ENCODE measurements around the gene FKBP7. TPM values are rescaled to one million over a fixed set of nuclear protein-coding genes. Genes with fewer than 3 reads are reported as not detected.

FKBP7 gene
- total and polyA plus RNA-seq, 4 donors, result 2.8 to 10.4 (median 4.9) TPM

DNA sequence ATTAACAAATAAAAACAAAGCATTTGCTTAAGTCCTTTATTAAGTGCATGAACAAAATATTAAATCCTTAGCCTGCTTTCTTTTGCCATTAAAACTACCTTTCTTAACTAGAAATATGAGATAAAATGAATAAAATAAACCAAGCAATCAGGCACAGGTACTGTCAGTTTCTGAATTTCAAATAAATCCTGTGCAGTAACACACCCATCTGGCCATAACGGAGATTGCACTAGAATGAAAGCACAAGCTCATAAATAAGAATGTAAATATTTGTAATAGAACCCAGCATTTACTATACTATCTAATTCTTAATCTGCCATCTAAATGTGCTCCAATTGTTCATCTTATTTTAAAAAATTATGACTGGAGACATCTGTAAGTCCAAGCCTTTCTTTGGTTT lies 59.3 kb downstream of the FKBP7 start:
- Histone ChIP-seq H3K9ac (ENCODE audit: low read depth in 1 of 2, low read length in 2 of 2) (no peak overlapping the region), H3K27ac (ENCODE audit: low read depth in 1 of 2, low read length in 2 of 2) (no peak overlapping the region), H3K36me3 (ENCODE audit: control insufficient read depth in 4 of 4, insufficient read depth in 3 of 4, low read depth in 1 of 4, low read length in 3 of 4) (no peaks in the 10 kb centered on the region), H3K4me3 (ENCODE audit: low read depth in 1 of 3, low read length in 3 of 3) (no peak overlapping the region), H3K9me3 (ENCODE audit: control insufficient read depth in 4 of 4, low read length in 3 of 4) (no peaks in the 10 kb centered on the region), H3K27me3 (ENCODE audit: control insufficient read depth in 4 of 4, insufficient read depth in 4 of 4, low read length in 3 of 4) (no peaks in the 10 kb centered on the region), H3K4me1 (ENCODE audit: control insufficient read depth in 4 of 4, insufficient read depth in 4 of 4, low read length in 3 of 4) (peaks cover 0 to 9% (median 4%) of the 10 kb centered on the region in 4 donors)
- WGBS, result 33% methylated on average over 1 of the region's 1 CpG
- no peak for DNase-seq (ENCODE audit: low spot score)
- TF ChIP-seq, protein P1, sequence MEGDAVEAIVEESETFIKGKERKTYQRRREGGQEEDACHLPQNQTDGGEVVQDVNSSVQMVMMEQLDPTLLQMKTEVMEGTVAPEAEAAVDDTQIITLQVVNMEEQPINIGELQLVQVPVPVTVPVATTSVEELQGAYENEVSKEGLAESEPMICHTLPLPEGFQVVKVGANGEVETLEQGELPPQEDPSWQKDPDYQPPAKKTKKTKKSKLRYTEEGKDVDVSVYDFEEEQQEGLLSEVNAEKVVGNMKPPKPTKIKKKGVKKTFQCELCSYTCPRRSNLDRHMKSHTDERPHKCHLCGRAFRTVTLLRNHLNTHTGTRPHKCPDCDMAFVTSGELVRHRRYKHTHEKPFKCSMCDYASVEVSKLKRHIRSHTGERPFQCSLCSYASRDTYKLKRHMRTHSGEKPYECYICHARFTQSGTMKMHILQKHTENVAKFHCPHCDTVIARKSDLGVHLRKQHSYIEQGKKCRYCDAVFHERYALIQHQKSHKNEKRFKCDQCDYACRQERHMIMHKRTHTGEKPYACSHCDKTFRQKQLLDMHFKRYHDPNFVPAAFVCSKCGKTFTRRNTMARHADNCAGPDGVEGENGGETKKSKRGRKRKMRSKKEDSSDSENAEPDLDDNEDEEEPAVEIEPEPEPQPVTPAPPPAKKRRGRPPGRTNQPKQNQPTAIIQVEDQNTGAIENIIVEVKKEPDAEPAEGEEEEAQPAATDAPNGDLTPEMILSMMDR (IDR thresholded peaks at IDR 0.05; ENCODE audit: low read depth, low read length, missing input control), result peak; percentile 18
- TF ChIP-seq RAD21 (IDR thresholded peaks at IDR 0.05) (peak; percentile 52 to 78), HNF4A (conservative IDR thresholded peaks at IDR 0.05) (no peak), NR2F2 (IDR thresholded peaks at IDR 0.05) (no peak)

DNA sequence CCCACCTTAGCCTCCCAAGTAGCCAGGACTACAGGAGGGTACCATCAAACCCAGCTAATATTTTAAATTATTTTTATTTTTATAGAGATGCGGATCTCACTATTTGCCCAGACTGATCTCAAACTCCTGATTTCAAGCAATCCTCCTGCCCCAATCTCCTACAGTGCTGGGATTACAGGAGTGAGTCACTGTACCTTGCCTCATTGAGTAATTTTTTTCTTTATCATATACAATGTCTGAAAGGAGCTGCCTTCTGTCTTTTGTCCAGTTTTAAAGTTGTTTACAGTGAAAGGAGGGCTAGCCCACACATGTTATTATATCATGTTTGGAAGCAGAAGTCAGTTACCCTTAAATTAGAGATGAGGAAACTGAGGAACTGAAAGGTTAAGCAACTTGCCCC lies 60.0 kb downstream of the FKBP7 start:
- DNase-seq (ENCODE audit: low spot score), result no peak
- no peak overlapping the region for H3K27ac ChIP-seq (ENCODE audit: low read depth in 1 of 2, low read length in 2 of 2)
- WGBS, result 94% methylated on average over 1 of the region's 1 CpG

DNA sequence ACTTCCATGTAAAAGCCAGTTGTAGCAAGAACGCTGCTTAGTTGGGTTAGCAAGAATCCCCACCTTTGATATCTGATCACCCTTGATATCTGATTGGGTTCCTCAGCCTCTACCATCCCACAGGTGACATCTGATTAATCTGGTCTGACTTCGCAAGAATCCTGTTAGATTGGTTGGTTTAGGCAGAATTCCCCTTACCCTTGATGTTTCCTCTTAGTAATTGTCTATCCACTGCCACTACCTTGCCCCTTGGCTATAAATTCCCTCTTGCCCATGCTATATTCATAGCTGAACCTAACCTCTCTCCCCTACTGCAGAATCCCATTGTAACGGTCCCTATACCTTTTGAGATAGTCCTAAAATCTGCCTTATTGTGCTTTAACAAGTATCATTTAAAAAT lies 60.5 kb downstream of the FKBP7 start:
- Histone ChIP-seq H3K4me1 (ENCODE audit: control insufficient read depth in 4 of 4, insufficient read depth in 4 of 4, low read length in 3 of 4) (peaks cover 0 to 16% (median 9%) of the 10 kb centered on the region in 4 donors), H3K9me3 (ENCODE audit: control insufficient read depth in 4 of 4, low read length in 3 of 4) (no peaks in the 10 kb centered on the region), H3K27me3 (ENCODE audit: control insufficient read depth in 4 of 4, insufficient read depth in 4 of 4, low read length in 3 of 4) (no peaks in the 10 kb centered on the region), H3K27ac (ENCODE audit: low read depth in 1 of 2, low read length in 2 of 2) (no peak overlapping the region), H3K4me3 (ENCODE audit: low read depth in 1 of 3, low read length in 3 of 3) (no peak overlapping the region), H3K9ac (ENCODE audit: low read depth in 1 of 2, low read length in 2 of 2) (no peak overlapping the region), H3K36me3 (ENCODE audit: control insufficient read depth in 4 of 4, insufficient read depth in 3 of 4, low read depth in 1 of 4, low read length in 3 of 4) (no peaks in the 10 kb centered on the region)
- DNase-seq (ENCODE audit: low spot score), result no peak
- 94% methylated on average over 3 of the region's 3 CpGs for WGBS
- TF ChIP-seq RXRA (IDR thresholded peaks at IDR 0.05), result no peak
- TF ChIP-seq RAD21 (IDR thresholded peaks at IDR 0.05), result no peak
- TF ChIP-seq SP1 (IDR thresholded peaks at IDR 0.05), result no peak
- no peak for TF ChIP-seq NR2F2 (IDR thresholded peaks at IDR 0.05)
- TF ChIP-seq FOXA1 (IDR thresholded peaks at IDR 0.05), result no peak
- TF ChIP-seq, protein P2, sequence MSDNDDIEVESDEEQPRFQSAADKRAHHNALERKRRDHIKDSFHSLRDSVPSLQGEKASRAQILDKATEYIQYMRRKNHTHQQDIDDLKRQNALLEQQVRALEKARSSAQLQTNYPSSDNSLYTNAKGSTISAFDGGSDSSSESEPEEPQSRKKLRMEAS (IDR thresholded peaks at IDR 0.05), result no peak
- TF ChIP-seq, protein P1 (IDR thresholded peaks at IDR 0.05; ENCODE audit: low read depth, low read length, missing input control), result no peak
- no peak for TF ChIP-seq YY1 (IDR thresholded peaks at IDR 0.05)
- TF ChIP-seq HNF4G (IDR thresholded peaks at IDR 0.05), result no peak
- TF ChIP-seq, protein P3, sequence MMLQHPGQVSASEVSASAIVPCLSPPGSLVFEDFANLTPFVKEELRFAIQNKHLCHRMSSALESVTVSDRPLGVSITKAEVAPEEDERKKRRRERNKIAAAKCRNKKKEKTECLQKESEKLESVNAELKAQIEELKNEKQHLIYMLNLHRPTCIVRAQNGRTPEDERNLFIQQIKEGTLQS (IDR thresholded peaks at IDR 0.05), result no peak
- TF ChIP-seq, protein P4, sequence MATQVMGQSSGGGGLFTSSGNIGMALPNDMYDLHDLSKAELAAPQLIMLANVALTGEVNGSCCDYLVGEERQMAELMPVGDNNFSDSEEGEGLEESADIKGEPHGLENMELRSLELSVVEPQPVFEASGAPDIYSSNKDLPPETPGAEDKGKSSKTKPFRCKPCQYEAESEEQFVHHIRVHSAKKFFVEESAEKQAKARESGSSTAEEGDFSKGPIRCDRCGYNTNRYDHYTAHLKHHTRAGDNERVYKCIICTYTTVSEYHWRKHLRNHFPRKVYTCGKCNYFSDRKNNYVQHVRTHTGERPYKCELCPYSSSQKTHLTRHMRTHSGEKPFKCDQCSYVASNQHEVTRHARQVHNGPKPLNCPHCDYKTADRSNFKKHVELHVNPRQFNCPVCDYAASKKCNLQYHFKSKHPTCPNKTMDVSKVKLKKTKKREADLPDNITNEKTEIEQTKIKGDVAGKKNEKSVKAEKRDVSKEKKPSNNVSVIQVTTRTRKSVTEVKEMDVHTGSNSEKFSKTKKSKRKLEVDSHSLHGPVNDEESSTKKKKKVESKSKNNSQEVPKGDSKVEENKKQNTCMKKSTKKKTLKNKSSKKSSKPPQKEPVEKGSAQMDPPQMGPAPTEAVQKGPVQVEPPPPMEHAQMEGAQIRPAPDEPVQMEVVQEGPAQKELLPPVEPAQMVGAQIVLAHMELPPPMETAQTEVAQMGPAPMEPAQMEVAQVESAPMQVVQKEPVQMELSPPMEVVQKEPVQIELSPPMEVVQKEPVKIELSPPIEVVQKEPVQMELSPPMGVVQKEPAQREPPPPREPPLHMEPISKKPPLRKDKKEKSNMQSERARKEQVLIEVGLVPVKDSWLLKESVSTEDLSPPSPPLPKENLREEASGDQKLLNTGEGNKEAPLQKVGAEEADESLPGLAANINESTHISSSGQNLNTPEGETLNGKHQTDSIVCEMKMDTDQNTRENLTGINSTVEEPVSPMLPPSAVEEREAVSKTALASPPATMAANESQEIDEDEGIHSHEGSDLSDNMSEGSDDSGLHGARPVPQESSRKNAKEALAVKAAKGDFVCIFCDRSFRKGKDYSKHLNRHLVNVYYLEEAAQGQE (IDR thresholded peaks at IDR 0.05), result no peak
- no peak for TF ChIP-seq EGR1 (IDR thresholded peaks at IDR 0.05; ENCODE audit: low read depth in 2 of 2)
- TF ChIP-seq FOXA2 (IDR thresholded peaks at IDR 0.05), result no peak

More for the DNA sequence above, 60.0 kb downstream of the FKBP7 start:
- Histone ChIP-seq H3K9ac (ENCODE audit: low read depth in 1 of 2, low read length in 2 of 2) (no peak overlapping the region), H3K4me3 (ENCODE audit: low read depth in 1 of 3, low read length in 3 of 3) (no peak overlapping the region), H3K36me3 (ENCODE audit: control insufficient read depth in 4 of 4, insufficient read depth in 3 of 4, low read depth in 1 of 4, low read length in 3 of 4) (no peaks in the 10 kb centered on the region), H3K27me3 (ENCODE audit: control insufficient read depth in 4 of 4, insufficient read depth in 4 of 4, low read length in 3 of 4) (no peaks in the 10 kb centered on the region), H3K4me1 (ENCODE audit: control insufficient read depth in 4 of 4, insufficient read depth in 4 of 4, low read length in 3 of 4) (peaks cover 0 to 13% (median 9%) of the 10 kb centered on the region in 4 donors), H3K9me3 (ENCODE audit: control insufficient read depth in 4 of 4, low read length in 3 of 4) (no peaks in the 10 kb centered on the region)
- TF ChIP-seq JUND (IDR thresholded peaks at IDR 0.05) (no peak), NR2F2 (IDR thresholded peaks at IDR 0.05) (no peak), RAD21 (IDR thresholded peaks at IDR 0.05) (no peak), EGR1 (IDR thresholded peaks at IDR 0.05; ENCODE audit: low read depth in 2 of 2) (no peak)
- TF ChIP-seq, protein P1 (IDR thresholded peaks at IDR 0.05; ENCODE audit: low read depth, low read length, missing input control), result no peak

Data from liver (tissue), 9 donors.